Mucosa of stomach (tissue), 1 donor: ENCODE measurements around the gene ZNF587.
A peak's percentile ranks its signal among the peaks of the same experiment; 100 is the strongest.
"Not testable (repeated sequence)": the region's sequence is repeated elsewhere in the genome, so short reads cannot be mapped to it uniquely, and the experiment has no call there.

Source experiments
- H3K27me3 ChIP-seq: one replicate; pipeline ENCODE4 v1.7.0; 2013; ENCODE audit warnings: mild to moderate bottlenecking, low read length; ENCODE audit not compliant: control insufficient read depth, insufficient read depth
- H3K36me3 ChIP-seq: one replicate; pipeline ENCODE4 v1.7.0; 2013; ENCODE audit warnings: low read length; ENCODE audit not compliant: control insufficient read depth, insufficient read depth
- H3K4me1 ChIP-seq: one replicate; pipeline ENCODE4 v1.7.0; 2013; ENCODE audit warnings: mild to moderate bottlenecking, low read length; ENCODE audit not compliant: control insufficient read depth, insufficient read depth
- H3K4me3 ChIP-seq: one replicate; pipeline ENCODE4 v1.7.0; 2013; ENCODE audit warnings: low read length
- H3K9ac ChIP-seq: one replicate; pipeline ENCODE4 v1.7.0; 2013; ENCODE audit warnings: mild to moderate bottlenecking, low read length, moderate library complexity
- H3K9me3 ChIP-seq: one replicate; pipeline ENCODE4 v1.7.0; 2013; ENCODE audit warnings: mild to moderate bottlenecking, low read length, moderate library complexity; ENCODE audit not compliant: control insufficient read depth
- donor health status: Pancreatic carcinoma.

Gene ZNF587

GRCh38 chr19:57849666-57850473 is at the start of gene ZNF587:
Gene ZNF587, plus strand, starts transcription at chr19:57849859. Its CDS starts 180 bp downstream, at chr19:57850039.
- not testable (repeated sequence) for H3K9me3 ChIP-seq, H3K36me3 ChIP-seq, H3K27me3 ChIP-seq
- Histone ChIP-seq H3K9ac (peak within 1 kb of the TSS; percentile 90), H3K4me3 (peak within 1 kb of the TSS; percentile 81), H3K4me1 (peaks cover 16% of the 10 kb centered on the region)

- H3K4me1 ChIP-seq = peaks cover 31% of the 10 kb centered on the region
- no peak overlapping the region for H3K4me3 ChIP-seq
- H3K36me3 ChIP-seq = no peaks in the 10 kb centered on the region
- no peak overlapping the region for H3K9ac ChIP-seq
- no peaks in the 10 kb centered on the region for H3K9me3 ChIP-seq
- H3K27me3 ChIP-seq = no peaks in the 10 kb centered on the region
Measured at GRCh38 chr19:57800696-57801095, 49.0 kb upstream of the ZNF587 start.

GRCh38 chr19:57802269-57802668 is 47.4 kb upstream of the ZNF587 start:
- H3K27me3 ChIP-seq = no peaks in the 10 kb centered on the region
- no peaks in the 10 kb centered on the region for H3K36me3 ChIP-seq
- H3K9me3 ChIP-seq = no peaks in the 10 kb centered on the region
- no peak overlapping the region for H3K4me3 ChIP-seq
- peaks cover 39% of the 10 kb centered on the region for H3K4me1 ChIP-seq
- no peak overlapping the region for H3K9ac ChIP-seq

GRCh38 chr19:57803265-57803593 is 46.4 kb upstream of the ZNF587 start:
- no peaks in the 10 kb centered on the region for H3K27me3 ChIP-seq
- H3K4me1 ChIP-seq = peaks cover 39% of the 10 kb centered on the region
- no peaks in the 10 kb centered on the region for H3K36me3 ChIP-seq
- peak overlapping the region; percentile 51 for H3K4me3 ChIP-seq
- H3K9ac ChIP-seq = peak overlapping the region; percentile 95
- H3K9me3 ChIP-seq = no peaks in the 10 kb centered on the region

GRCh38 chr19:57803594-57804325 is 45.9 kb upstream of the ZNF587 start:
- Histone ChIP-seq H3K4me1 (peaks cover 39% of the 10 kb centered on the region), H3K4me3 (peak overlapping the region; percentile 51), H3K27me3 (no peaks in the 10 kb centered on the region), H3K9ac (peak overlapping the region; percentile 95), H3K36me3 (no peaks in the 10 kb centered on the region), H3K9me3 (no peaks in the 10 kb centered on the region)

GRCh38 chr19:57807541-57807940 is 42.1 kb upstream of the ZNF587 start:
- H3K36me3 ChIP-seq = peaks cover 7% of the 10 kb centered on the region
- no peaks in the 10 kb centered on the region for H3K27me3 ChIP-seq
- peaks cover 36% of the 10 kb centered on the region for H3K4me1 ChIP-seq
- H3K9ac ChIP-seq = no peak overlapping the region
- no peaks in the 10 kb centered on the region for H3K9me3 ChIP-seq
- H3K4me3 ChIP-seq = no peak overlapping the region

GRCh38 chr19:57810410-57811295 is 39.0 kb upstream of the ZNF587 start:
- peaks cover 36% of the 10 kb centered on the region for H3K4me1 ChIP-seq
- not testable (repeated sequence) for H3K9ac ChIP-seq, H3K9me3 ChIP-seq, H3K4me3 ChIP-seq, H3K36me3 ChIP-seq, H3K27me3 ChIP-seq

- H3K9ac ChIP-seq = no peak overlapping the region
- H3K4me3 ChIP-seq = no peak overlapping the region
- H3K27me3 ChIP-seq = no peaks in the 10 kb centered on the region
- H3K36me3 ChIP-seq = peaks cover 7% of the 10 kb centered on the region
- H3K4me1 ChIP-seq = peaks cover 28% of the 10 kb centered on the region
- no peaks in the 10 kb centered on the region for H3K9me3 ChIP-seq
Measured at GRCh38 chr19:57812226-57812625, 37.4 kb upstream of the ZNF587 start.

- peak overlapping the region; percentile 93 for H3K9ac ChIP-seq
- H3K27me3 ChIP-seq, H3K36me3 ChIP-seq, H3K9me3 ChIP-seq: not testable (repeated sequence)
- peaks cover 28% of the 10 kb centered on the region for H3K4me1 ChIP-seq
- peak overlapping the region; percentile 83 for H3K4me3 ChIP-seq
Measured at GRCh38 chr19:57812975-57813820, 36.5 kb upstream of the ZNF587 start.

- H3K9ac ChIP-seq = peak overlapping the region; percentile 93
- H3K36me3 ChIP-seq = peaks cover 7% of the 10 kb centered on the region
- H3K4me1 ChIP-seq = peaks cover 28% of the 10 kb centered on the region
- H3K9me3 ChIP-seq = no peaks in the 10 kb centered on the region
- no peaks in the 10 kb centered on the region for H3K27me3 ChIP-seq
- H3K4me3 ChIP-seq = peak overlapping the region; percentile 83
Measured at GRCh38 chr19:57813919-57814504, 35.6 kb upstream of the ZNF587 start.
